C4-2B (cell line): ENCODE measurements around the gene WHRN.

ENCODE experiments used
- CTCF ChIP-seq: fragments of 450-650 bp; conservative IDR thresholded peaks from 2 replicates; pipeline ENCODE4 v1.5.1; 2017; ENCODE audit warnings: mild to moderate bottlenecking
- ZFX ChIP-seq: fragments of 450-650 bp; IDR thresholded peaks from 2 replicates; pipeline ENCODE4 v1.6.1; 2017

DNA sequence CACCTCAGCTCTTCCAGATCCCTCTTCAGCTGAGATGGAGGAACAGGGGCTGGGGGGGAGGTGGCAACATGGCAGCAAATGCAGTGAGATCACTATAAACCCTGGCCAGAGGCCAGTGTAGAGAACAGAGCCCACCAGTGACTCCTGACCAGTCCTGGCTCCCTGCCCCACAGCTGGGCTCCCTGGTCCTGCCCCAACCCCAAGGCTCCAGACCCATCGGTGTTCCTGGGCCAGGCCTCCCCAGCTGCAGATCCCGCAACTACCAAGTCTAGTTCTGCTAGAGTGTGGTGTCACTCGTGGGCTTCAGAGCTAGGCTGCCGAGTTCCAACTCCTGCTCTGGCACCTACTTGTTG, 134.3 kb downstream of the WHRN start:
- TF ChIP-seq CTCF, result no peak
- no peak for TF ChIP-seq ZFX
